HCT116 (cell line): ENCODE data around the gene GPR139.

Experiments used
- ATF3 ChIP-seq: IDR thresholded peaks from 2 replicates; pipeline ENCODE4 v1.6.1; 2012
- CEBPB ChIP-seq: IDR thresholded peaks from 2 replicates; pipeline ENCODE4 v1.6.1; 2012; ENCODE audit warnings: low read depth
- EZH2 ChIP-seq: fragments of 200-600 bp; sonication (generic); IDR thresholded peaks from 2 replicates; pipeline ENCODE4 v1.6.1; 2017; ENCODE audit warnings: antibody characterized with exemption, mixed run types
- MAX ChIP-seq: IDR thresholded peaks from 2 replicates; pipeline ENCODE4 v1.6.1; 2012
- POLR2A ChIP-seq: IDR thresholded peaks from 2 replicates; pipeline ENCODE4 v1.7.0; 2011; ENCODE audit warnings: borderline replicate concordance; ENCODE audit not compliant: insufficient read depth, insufficient read length; ENCODE audit errors: extremely low read depth
- POLR2AphosphoS5 ChIP-seq: IDR thresholded peaks from 2 replicates; pipeline ENCODE4 v1.6.1; 2011; ENCODE audit warnings: mild to moderate bottlenecking, low read depth, low read length, moderate library complexity
- REST ChIP-seq: IDR thresholded peaks from 2 replicates; pipeline ENCODE4 v1.6.1; 2012; ENCODE audit warnings: low read depth
- YY1 ChIP-seq: IDR thresholded peaks from 2 replicates; pipeline ENCODE4 v1.6.1; 2011; ENCODE audit warnings: low read length, low read depth, moderate library complexity, mild to moderate bottlenecking; ENCODE audit not compliant: insufficient replicate concordance; ENCODE audit errors: extremely low read depth
- ZBTB33 ChIP-seq: IDR thresholded peaks from 2 replicates; pipeline ENCODE4 v1.6.1; 2011; ENCODE audit warnings: mild to moderate bottlenecking, low read length, moderate library complexity; ENCODE audit not compliant: insufficient replicate concordance; ENCODE audit errors: extremely low read depth

GRCh38 chr16:20084624-20085226 is 11.0 kb upstream of the GPR139 start:
- TF ChIP-seq REST (no peak), MAX (no peak), CEBPB (no peak), POLR2AphosphoS5 (no peak), POLR2A (no peak), YY1 (no peak), ATF3 (no peak), ZBTB33 (no peak), EZH2 (no peak)
